Measurements from ENCODE around the gene FER1L5. TPM values are rescaled to one million over a fixed set of nuclear protein-coding genes. Genes with fewer than 3 reads are reported as not detected.

Gene FER1L5
- total RNA-seq, 1 donor from 2014 or later: 1.0 TPM

DNA sequence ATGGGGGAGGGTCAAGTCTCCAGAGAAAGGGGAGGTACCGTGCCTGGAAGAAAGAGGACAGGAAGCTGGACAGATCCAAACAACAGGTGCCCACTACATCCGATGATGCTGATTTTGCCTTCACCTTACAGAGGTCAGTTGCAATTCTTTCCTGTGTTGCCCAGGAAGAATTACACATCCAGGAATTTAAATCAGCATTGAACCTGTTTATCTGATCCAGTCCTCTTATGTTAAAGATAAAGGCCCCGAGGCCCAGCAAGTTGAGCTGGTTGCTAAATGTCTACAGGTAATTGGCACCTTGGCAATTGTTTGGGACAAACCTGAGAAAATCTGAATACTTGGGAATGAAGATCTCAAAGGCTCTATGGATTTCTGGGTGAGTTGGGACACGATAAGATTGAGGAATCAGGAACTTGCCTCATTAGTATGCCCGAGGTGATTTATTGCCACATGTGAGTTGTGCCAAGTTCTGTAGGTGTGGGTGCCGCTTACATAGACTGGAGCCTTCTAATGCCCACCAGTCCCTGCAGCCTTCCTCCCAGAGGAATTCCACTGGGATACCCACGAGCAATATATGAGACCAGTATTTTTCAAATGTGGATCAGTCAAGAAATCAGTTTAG is 111.2 kb downstream of the FER1L5 start:
- H3K4me3 Mint-ChIP-seq (ENCODE audit: unreplicated experiment): no peak overlapping the region
- no peak for DNase-seq (ENCODE audit: low spot score)
- peaks cover 3% of the 10 kb centered on the region for H3K27me3 Mint-ChIP-seq (ENCODE audit: unreplicated experiment)
- H3K9me3 Mint-ChIP-seq (ENCODE audit: unreplicated experiment): no peaks in the 10 kb centered on the region
- no peaks in the 10 kb centered on the region for H3K4me1 Mint-ChIP-seq (ENCODE audit: unreplicated experiment)
- TF ChIP-seq, protein P1, sequence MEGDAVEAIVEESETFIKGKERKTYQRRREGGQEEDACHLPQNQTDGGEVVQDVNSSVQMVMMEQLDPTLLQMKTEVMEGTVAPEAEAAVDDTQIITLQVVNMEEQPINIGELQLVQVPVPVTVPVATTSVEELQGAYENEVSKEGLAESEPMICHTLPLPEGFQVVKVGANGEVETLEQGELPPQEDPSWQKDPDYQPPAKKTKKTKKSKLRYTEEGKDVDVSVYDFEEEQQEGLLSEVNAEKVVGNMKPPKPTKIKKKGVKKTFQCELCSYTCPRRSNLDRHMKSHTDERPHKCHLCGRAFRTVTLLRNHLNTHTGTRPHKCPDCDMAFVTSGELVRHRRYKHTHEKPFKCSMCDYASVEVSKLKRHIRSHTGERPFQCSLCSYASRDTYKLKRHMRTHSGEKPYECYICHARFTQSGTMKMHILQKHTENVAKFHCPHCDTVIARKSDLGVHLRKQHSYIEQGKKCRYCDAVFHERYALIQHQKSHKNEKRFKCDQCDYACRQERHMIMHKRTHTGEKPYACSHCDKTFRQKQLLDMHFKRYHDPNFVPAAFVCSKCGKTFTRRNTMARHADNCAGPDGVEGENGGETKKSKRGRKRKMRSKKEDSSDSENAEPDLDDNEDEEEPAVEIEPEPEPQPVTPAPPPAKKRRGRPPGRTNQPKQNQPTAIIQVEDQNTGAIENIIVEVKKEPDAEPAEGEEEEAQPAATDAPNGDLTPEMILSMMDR (IDR thresholded peaks at IDR 0.05; ENCODE audit: unreplicated experiment): no peak
- no peak overlapping the region for H3K27ac Mint-ChIP-seq (ENCODE audit: unreplicated experiment)
- H3K36me3 Mint-ChIP-seq (ENCODE audit: low read depth, unreplicated experiment): no peaks in the 10 kb centered on the region

DNA sequence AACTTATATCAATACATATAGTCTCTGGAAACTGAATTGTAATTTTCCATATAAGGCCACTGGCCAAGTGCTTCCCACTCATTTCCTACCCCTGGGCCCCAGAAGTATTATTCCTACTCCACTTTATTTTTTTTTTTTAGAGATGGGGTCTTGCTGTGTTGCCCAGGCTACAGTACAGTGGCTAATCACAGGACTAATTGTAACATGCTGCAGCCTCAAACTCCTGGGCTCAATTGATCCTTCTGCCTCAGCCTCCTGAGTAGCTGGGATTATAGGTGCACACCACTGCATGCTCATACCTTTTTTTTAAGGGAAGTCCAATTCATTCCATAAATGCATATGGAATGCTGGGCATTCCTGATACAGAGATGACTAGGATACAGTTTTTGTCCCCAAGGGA is 111.8 kb downstream of the FER1L5 start:
- Mint-ChIP-seq H3K27ac (ENCODE audit: unreplicated experiment) (no peak overlapping the region), H3K4me3 (ENCODE audit: unreplicated experiment) (no peak overlapping the region), H3K9me3 (ENCODE audit: unreplicated experiment) (no peaks in the 10 kb centered on the region), H3K4me1 (ENCODE audit: unreplicated experiment) (no peaks in the 10 kb centered on the region), H3K27me3 (ENCODE audit: unreplicated experiment) (peaks cover 3% of the 10 kb centered on the region), H3K36me3 (ENCODE audit: low read depth, unreplicated experiment) (no peaks in the 10 kb centered on the region)
- no peak for DNase-seq (ENCODE audit: low spot score)
- TF ChIP-seq, protein P1 (IDR thresholded peaks at IDR 0.05; ENCODE audit: unreplicated experiment): no peak

Other genes with a start within 250 kb of the FER1L5 start
- not detected for gene NEURL3, start 137.4 kb upstream of the FER1L5 start, total RNA-seq (ENCODE audit: unreplicated experiment)
- 16.4 TPM for gene ARID5A, start 106.0 kb upstream of the FER1L5 start, total RNA-seq (ENCODE audit: unreplicated experiment)
- 36.3 TPM for gene KANSL3, start 4.5 kb upstream of the FER1L5 start, total RNA-seq (ENCODE audit: unreplicated experiment)
- 19.4 TPM for gene LMAN2L, start 97.3 kb downstream of the FER1L5 start, total RNA-seq (ENCODE audit: unreplicated experiment)
- gene CNNM4, start 118.1 kb downstream of the FER1L5 start, total RNA-seq (ENCODE audit: unreplicated experiment): 5.9 TPM
- gene CNNM3, start 173.5 kb downstream of the FER1L5 start, total RNA-seq (ENCODE audit: unreplicated experiment): 14.7 TPM
- gene ANKRD23, start 201.3 kb downstream of the FER1L5 start, total RNA-seq (ENCODE audit: unreplicated experiment): 4.7 TPM
- 14.9 TPM for gene ANKRD39, start 215.3 kb downstream of the FER1L5 start, total RNA-seq (ENCODE audit: unreplicated experiment)
- 279 TPM for gene SEMA4C, start 227.3 kb downstream of the FER1L5 start, total RNA-seq (ENCODE audit: unreplicated experiment)